GM18505 (cell line): ENCODE measurements around the gene TTC16.

Experiments
- ATAC-seq: cut with Tn5 transposase; IDR thresholded peaks from one replicate; pipeline ENCODE4 v1.9.1; 2021; ENCODE audit not compliant: unreplicated experiment
- POLR2A ChIP-seq: IDR thresholded peaks from 4 replicates; pipeline ENCODE4 v1.6.1; 2011; ENCODE audit warnings: borderline replicate concordance; ENCODE audit not compliant: insufficient read depth, insufficient read length; ENCODE audit errors: extremely low read depth

Gene TTC16

DNA sequence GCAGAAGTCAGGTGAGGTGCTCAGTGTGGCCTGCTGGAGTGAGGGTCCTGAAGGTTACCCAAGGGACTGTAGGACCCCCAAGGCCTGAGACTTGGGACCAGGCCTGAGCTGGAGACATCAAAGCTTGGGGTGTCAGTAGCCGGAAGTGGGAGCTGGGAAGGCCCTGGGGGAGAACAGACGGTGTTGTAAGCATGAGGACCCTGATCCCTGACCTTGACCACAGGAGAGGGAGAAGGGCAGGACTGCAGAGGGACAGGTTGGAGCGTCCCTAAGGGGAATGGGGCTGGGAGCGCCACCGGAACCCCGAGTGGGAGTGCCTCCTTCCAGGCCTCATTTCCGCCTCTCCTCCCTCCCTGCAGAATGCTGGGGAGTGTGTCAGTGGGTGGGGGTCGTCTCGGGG is 533 bp downstream of the TTC16 start:
- ATAC-seq, result no peak
- no peak for TF ChIP-seq POLR2A

DNA sequence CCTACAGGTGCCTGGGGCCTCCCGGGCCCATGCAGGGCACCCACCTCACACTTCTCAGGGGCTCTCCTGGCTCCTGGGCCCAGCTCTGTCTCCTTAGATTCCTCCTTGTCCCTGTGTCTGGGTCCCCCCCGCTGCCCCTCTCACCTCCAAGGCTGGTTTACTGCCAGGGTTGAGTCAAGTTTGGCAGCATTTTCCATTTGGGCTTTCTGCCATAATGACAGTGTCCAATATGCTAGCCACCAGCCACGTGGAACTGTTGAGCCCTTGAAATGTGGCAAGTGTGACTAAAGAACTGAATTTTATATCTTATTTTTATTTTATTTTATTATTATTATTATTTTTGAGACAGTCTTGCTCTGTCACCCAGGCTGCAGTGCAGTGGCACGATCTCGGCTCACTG is 1.9 kb downstream of the TTC16 start:
- no peak for TF ChIP-seq POLR2A
- no peak for ATAC-seq

DNA sequence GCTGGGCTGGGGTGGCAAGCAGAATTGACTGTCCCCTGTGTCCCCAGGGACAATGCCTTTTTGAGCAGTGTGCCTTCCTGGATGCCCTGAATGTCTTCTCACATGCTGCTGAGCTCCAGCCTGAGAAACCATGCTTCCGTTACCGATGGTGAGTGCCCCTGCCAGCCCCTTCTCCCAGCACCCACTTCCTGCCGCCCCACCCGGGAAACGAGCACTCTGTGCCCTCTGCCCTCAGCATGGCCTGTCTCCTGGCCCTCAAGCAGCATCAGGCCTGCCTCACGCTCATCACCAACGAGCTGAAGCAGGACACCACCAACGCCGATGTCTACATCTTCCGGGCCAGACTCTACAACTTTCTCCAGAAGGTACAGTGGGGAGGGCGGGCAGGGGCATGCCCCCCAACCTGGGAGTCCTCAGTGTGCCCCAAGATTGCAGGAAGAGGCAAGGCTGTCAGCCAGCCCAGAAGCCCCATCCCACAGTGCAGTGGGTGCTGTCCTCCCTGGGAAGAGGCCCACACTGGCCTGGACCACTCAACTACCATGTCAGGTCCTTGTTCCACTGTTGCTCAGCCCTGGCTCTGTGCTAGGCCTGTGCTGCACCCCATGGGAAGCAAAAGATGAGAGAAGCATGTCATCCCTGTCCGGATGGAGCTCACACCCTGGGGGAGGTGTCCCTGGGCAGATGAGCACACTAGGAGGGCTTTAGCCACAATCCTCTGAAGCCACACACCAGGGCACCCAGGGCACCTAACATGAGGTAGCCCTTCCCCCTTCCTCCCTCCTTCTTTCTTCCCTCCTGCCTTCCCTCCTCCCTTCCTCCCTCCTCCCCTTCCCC is 4.4 kb downstream of the TTC16 start:
- no peak for TF ChIP-seq POLR2A
- no peak for ATAC-seq

DNA sequence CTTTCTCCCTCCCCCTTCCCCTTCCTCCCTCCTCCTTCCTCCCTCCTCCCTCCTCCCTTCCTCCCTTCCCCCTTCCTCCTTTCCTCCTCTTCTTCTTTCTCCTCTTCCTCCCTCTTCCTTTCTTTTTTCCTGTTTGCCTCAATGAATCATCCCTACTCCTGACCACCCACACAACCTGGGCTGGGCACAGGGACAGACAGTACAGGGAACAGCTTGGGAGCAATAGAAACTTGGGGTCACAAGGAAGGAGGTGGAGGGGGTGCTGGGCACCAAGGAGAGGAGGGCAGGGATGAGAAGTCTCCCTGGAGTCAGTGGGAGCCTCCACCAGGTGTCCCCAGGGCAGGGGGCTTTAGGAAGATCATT is 5.0 kb downstream of the TTC16 start:
- ATAC-seq, result no peak
- TF ChIP-seq POLR2A, result no peak

DNA sequence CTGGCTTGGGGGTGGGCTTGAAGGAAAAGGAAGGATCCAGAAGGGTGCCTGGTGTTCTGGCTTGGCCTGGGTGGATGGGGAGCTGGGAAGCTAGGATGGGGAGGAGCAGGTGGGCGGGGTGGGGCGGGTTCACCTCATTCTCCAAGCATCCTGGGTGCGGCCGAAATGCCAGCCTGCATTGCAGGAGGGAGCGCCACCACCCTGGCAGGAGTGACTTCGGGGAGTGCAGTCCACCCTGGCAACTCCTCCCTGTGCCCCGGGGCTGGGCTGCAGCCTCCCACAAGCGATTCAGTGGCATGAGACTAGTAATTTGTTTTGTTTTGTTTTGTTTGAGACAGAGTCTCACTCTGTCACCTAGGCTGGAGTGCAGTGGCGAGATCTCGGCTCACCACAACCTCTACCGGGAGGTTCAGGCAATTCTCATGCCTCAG is 5.5 kb downstream of the TTC16 start:
- no peak for TF ChIP-seq POLR2A
- no peak for ATAC-seq

DNA sequence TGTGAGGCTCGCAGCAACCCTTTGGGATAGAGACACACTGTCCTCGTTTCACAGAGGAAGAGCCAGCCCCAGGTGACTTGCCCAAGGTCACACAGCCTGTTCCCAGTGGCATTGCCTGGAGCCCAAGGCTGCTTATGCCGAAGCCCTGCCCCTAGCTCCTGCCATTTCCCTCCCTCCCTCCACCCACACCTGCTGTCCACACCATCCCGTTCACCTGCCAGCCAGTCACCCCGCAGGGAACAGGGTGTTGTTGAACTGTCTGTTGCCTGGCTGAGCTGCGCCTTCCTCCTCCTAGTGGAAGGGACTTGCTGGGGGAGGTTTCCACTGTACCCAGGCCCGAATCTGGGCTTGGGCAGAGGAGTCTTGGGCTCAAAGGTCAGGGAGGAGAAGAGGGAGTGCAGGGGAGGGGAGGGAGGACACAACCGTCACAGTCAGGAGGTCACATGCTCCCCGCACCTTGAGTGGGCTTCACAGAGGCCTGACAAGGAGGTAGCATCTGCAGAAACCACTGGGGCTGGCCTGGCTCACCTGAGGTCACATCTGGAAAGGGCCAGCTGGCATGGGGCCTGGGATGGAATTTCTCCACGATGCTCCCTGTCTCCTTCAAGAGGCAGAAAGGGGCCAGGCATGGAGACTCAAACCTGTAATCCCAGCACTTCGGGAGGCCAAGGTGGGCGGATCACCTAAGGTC is 6.3 kb downstream of the TTC16 start:
- TF ChIP-seq POLR2A, result no peak
- no peak for ATAC-seq

DNA sequence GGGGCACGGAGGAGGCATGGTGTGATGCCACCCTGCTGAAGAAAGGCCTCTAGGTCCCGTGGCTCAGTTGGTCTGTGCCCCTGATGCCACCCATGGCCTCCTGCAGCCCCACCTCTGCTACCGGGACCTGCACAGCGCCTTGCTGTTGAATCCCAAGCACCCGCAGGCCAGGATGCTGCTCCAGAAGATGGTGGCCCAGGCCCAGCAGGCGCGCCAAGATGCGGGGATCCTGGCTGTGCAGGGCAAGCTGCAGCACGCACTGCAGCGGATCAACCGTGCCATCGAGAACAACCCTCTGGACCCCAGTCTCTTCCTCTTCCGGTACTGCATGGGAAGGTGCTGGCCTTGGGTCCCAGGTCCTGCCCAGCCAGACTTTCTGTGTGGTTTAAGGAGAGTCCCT is 7.1 kb downstream of the TTC16 start:
- ATAC-seq, result no peak
- no peak for TF ChIP-seq POLR2A

DNA sequence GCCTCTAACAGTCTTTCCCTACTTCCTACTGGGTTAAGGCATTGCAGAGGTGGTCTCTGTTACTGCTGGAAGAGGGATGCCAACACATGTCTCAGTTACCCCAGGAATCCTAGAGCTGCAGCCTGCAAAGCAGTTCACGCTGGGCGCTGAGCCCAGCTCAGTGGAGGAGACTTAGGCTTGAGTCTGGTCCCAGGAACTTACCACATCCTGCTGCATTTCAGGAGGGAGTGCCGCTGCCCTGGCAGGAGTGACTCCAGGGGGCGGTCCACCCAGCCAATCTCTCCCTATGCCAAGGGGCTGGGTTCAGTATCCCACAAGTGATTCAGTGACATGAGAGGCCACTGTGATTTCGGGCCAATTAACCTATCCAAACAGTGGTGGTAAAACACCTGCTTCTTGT is 7.6 kb downstream of the TTC16 start:
- TF ChIP-seq POLR2A, result no peak
- no peak for ATAC-seq

DNA sequence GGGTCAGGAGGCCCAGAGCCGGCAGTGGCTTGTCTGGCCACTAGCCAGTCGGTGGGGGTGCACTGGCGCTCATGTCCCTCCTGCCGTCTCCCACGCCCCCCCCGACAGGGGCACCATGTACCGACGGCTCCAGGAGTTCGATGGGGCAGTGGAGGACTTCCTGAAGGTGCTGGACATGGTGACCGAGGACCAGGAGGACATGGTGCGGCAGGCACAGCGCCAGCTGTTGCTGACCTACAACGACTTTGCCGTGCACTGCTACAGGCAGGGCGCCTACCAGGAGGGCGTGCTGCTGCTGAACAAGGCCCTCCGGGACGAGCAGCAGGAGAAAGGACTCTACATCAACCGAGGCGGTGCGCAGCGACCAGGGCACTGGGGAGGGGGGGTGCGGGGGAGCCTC is 8.1 kb downstream of the TTC16 start:
- no peak for TF ChIP-seq POLR2A
- no peak for ATAC-seq

DNA sequence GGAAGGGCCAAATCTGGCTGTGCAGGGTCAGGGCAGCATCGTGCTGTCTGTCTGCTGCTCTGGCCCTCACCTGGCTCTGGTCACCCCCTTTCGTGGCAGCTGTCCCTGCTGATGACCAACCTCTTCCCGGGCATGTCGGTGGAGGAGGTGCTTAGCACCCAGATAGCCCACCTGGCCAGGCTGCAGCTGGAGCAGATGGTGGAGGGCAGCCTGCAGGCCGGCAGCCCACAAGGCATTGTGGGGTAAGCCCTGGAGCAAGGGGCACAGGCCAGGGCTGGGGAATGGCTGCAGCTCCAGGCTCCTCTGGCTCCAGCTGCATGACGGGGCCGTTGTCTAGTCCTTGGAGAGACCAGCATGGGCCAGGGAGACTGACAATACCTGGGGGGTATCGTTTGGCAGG is 11.0 kb downstream of the TTC16 start:
- no peak for TF ChIP-seq POLR2A
- ATAC-seq, result no peak

DNA sequence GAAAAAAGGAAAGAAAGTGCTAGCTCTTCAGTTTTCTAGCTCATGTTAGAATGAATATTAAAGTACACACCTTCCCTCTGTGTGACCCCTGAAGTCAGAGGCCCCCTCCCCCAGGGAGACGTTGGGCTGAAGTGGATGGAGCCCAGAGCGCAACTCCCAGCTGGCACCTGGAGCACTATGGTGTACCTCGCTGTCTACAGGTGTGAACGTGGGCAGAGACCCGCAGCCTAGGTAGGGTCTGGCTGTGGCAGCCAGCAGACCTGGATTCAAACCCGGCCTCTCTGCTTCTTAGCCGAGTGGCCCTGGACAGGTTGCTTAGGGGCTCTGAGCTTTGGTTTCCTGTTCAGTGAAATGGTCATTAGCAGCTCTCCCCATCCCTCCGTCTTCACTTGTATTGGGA is 12.9 kb downstream of the TTC16 start:
- no peak for ATAC-seq
- no peak for TF ChIP-seq POLR2A

DNA sequence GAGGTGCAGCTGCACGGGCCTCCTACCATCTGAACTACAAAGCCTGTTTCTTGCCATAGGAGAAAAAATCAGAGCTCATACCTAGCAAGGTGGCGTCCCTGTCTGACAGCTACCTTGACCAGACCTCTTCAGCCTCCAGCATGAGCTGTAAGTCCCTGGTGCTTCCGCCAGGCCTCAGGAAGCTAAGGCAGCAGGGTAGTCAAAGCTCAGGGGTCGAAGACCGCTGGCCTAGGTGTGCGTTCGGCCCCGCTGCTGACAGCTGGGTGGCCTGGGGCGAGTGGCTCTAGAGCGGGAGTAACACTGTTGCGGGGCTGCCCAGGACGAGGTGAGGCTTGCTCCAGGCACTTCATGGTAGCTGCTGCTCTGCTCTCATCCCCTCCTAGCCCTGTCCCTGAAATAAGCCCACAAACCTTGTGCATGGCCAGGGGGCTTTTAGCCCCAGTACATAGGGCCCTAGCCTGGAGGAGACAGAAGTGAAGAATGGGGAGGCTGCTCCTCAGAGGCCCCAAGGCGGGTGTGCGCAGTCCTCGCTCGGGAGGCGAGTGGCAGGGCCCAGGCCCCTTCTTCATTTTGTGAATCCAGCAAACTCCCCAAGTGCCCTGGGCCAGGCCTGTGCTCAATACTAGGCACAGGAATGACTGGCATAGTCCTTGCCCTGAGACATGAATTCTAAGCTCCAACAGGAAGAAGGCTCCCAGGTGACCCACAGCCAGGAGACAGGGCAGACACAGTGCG is 13.8 kb downstream of the TTC16 start:
- no peak for TF ChIP-seq POLR2A
- no peak for ATAC-seq

DNA sequence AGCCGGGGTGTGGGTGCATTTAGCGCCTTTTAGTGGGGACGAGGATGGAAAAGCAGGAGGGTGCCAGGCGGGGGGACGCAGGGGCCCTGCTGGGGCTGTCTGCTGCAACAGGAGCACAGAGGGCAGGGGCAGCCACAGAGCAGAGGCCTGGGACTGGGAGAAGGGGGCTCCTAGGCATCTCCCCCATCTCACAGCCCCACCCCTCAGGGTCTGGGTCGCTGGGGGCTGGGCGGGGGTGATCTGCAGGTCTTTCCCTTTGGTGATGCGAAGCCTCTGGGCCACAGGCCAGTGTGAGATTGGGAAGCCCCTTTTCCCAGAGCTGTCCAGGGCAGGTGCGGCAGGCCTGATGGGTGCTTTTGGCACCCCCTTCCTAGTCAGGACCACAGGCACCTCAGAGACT is 14.4 kb downstream of the TTC16 start:
- TF ChIP-seq POLR2A, result no peak
- ATAC-seq, result no peak
